K562 (cell line): ENCODE measurements around the gene RASD1.

Experiments used
- ARNT ChIP-seq, 2 experiments: fragments of 450-650 bp; IDR thresholded peaks; 2 replicates each; pipeline ENCODE4 v1.6.1; 2016; ENCODE audit warnings: mild to moderate bottlenecking in 1 of 2
- ATF3 ChIP-seq, 2 experiments: fragments of 450-650 bp in 1 of 2; sonication (generic) in 1 of 2; formaldehyde crosslinking in 1 of 2; IDR thresholded peaks in 1 of 2; conservative IDR thresholded peaks in 1 of 2; 2 replicates each; pipeline versions ENCODE4 v1.6.1 to v1.8.1; 2016 to 2023; ENCODE audit warnings: mild to moderate bottlenecking in 2 of 2, moderate library complexity in 2 of 2, inconsistent platforms in 1 of 2, missing genetic modification reagents in 1 of 2
- EP300 ChIP-seq: IDR thresholded peaks from 2 replicates; pipeline ENCODE4 v1.6.1; 2012; ENCODE audit warnings: low read length, improper control_type of control experiment
- HBP1 ChIP-seq: fragments of 450-650 bp; formaldehyde crosslinking; IDR thresholded peaks from 2 replicates; pipeline ENCODE4 v1.4.0; 2022; ENCODE audit warnings: missing genetic modification characterization
- MTA1 ChIP-seq: fragments of 450-650 bp; IDR thresholded peaks from 2 replicates; pipeline ENCODE4 v1.6.1; 2017; ENCODE audit warnings: borderline replicate concordance
- MTF1 ChIP-seq: fragments of 250-450 bp; sonication (Bioruptor Pico); IDR thresholded peaks from 2 replicates; pipeline ENCODE4 v1.9.0; 2021; ENCODE audit warnings: moderate library complexity, mild to moderate bottlenecking, inconsistent platforms, borderline replicate concordance
- POLR2AphosphoS5 ChIP-seq: IDR thresholded peaks from 2 replicates; pipeline ENCODE4 v1.6.1; 2011; ENCODE audit warnings: mild to moderate bottlenecking, low read depth, low read length, moderate library complexity; ENCODE audit not compliant: control insufficient read depth, insufficient read depth
- RBM22 ChIP-seq: fragments of 200-400 bp; formaldehyde crosslinking; IDR thresholded peaks from 2 replicates; pipeline ENCODE4 v1.6.1; 2018; ENCODE audit warnings: low read length, low read depth; ENCODE audit not compliant: poor library complexity, severe bottlenecking
- THAP7 ChIP-seq: fragments of 250-450 bp; sonication (Bioruptor Pico); IDR thresholded peaks from 2 replicates; pipeline ENCODE4 v1.5.0; 2021
- THRA ChIP-seq: fragments of 450-650 bp; IDR thresholded peaks from 2 replicates; pipeline ENCODE4 v1.6.1; 2017; ENCODE audit warnings: mild to moderate bottlenecking, moderate library complexity
- U2AF1 ChIP-seq: fragments of 200-400 bp; formaldehyde crosslinking; optimal IDR thresholded peaks from 2 replicates; pipeline ENCODE3; 2017; ENCODE audit warnings: mild to moderate bottlenecking, low read depth, low read length, moderate library complexity
- ZNF384 ChIP-seq: IDR thresholded peaks from 2 replicates; pipeline ENCODE4 v1.6.1; 2012; ENCODE audit warnings: low read depth, low read length, improper control_type of control experiment
- TF ChIP-seq, protein P1 (sequence below), 3 experiments: IDR thresholded peaks in 2 of 3; conservative IDR thresholded peaks in 1 of 3; 2 replicates each; pipeline ENCODE4 v1.5.1; 2011 to 2012; ENCODE audit warnings: low read length in 3 of 3, mild to moderate bottlenecking in 3 of 3, control low read depth in 2 of 3, improper control_type of control experiment in 1 of 3, inconsistent platforms in 1 of 3, low read depth in 1 of 3, mixed read lengths in 1 of 3, moderate library complexity in 1 of 3; ENCODE audit not compliant: insufficient read depth in 2 of 3

- TF ChIP-seq ARNT (IDR thresholded peaks at IDR 0.05) (no peak), POLR2AphosphoS5 (no peak), MTA1 (no peak), THRA (no peak), THAP7 (CRISPR knock-in tag) (no peak), ZNF384 (no peak), U2AF1 (no peak), EP300 (no peak), MTF1 (no peak), ATF3 (IDR thresholded peaks at IDR 0.05) (no peak), ATF3 (CRISPR knock-in tag; conservative IDR thresholded peaks at IDR 0.05) (no peak), RBM22 (no peak), HBP1 (CRISPR knock-in tag) (no peak)
- TF ChIP-seq, protein P1, sequence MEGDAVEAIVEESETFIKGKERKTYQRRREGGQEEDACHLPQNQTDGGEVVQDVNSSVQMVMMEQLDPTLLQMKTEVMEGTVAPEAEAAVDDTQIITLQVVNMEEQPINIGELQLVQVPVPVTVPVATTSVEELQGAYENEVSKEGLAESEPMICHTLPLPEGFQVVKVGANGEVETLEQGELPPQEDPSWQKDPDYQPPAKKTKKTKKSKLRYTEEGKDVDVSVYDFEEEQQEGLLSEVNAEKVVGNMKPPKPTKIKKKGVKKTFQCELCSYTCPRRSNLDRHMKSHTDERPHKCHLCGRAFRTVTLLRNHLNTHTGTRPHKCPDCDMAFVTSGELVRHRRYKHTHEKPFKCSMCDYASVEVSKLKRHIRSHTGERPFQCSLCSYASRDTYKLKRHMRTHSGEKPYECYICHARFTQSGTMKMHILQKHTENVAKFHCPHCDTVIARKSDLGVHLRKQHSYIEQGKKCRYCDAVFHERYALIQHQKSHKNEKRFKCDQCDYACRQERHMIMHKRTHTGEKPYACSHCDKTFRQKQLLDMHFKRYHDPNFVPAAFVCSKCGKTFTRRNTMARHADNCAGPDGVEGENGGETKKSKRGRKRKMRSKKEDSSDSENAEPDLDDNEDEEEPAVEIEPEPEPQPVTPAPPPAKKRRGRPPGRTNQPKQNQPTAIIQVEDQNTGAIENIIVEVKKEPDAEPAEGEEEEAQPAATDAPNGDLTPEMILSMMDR (IDR thresholded peaks at IDR 0.05 in 2 of 3, conservative IDR thresholded peaks at IDR 0.05 in 1 of 3; ENCODE audit: insufficient read depth in 2 of 3, low read depth in 1 of 3, low read length in 3 of 3), result no peak
Observed at GRCh38 chr17:17518014-17518413, 21.8 kb upstream of the RASD1 start.
